Spleen (tissue), 11 donors: ENCODE results near the gene CAMTA2. TPM values are rescaled to one million over a fixed set of nuclear protein-coding genes. Genes with fewer than 3 reads are reported as not detected.

Experiments
- DNase-seq: peaks from one replicate; pipeline ENCODE4 v3.0.0-alpha.2; 2020
- H3K27ac ChIP-seq, 8 donors: fragments of 200-600 bp; sonication (generic) in 7 of 8; 1 replicate in 4 of 8; 2 replicates in 4 of 8; pipeline versions ENCODE4 v1.5.0 to v1.8.0; 2016 to 2021; ENCODE audit warnings: inconsistent platforms in 4 of 8, mild to moderate bottlenecking in 4 of 8, moderate library complexity in 1 of 8
- H3K27me3 ChIP-seq, 7 donors: fragments of 200-600 bp; sonication (generic) in 6 of 7; replicated peaks in 1 of 7; 1 replicate in 4 of 7; 2 replicates in 3 of 7; pipeline versions ENCODE4 v1.5.0 to v1.8.0; 2016 to 2021; ENCODE audit warnings: inconsistent platforms in 3 of 7, mild to moderate bottlenecking in 1 of 7
- H3K36me3 ChIP-seq, 6 donors: fragments of 200-600 bp; sonication (generic) in 5 of 6; 1 replicate in 4 of 6; 2 replicates in 2 of 6; pipeline versions ENCODE4 v1.5.0 to v1.8.0; 2016 to 2021; ENCODE audit warnings: inconsistent platforms in 2 of 6
- H3K4me1 ChIP-seq, 6 donors: fragments of 200-600 bp; sonication (generic) in 5 of 6; 1 replicate in 3 of 6; 2 replicates in 3 of 6; pipeline versions ENCODE4 v1.5.0 to v1.8.0; 2016 to 2021; ENCODE audit warnings: inconsistent platforms in 3 of 6
- H3K4me3 ChIP-seq, 8 donors: fragments of 200-600 bp; sonication (generic) in 7 of 8; 1 replicate in 4 of 8; 2 replicates in 4 of 8; pipeline versions ENCODE4 v1.5.0 to v1.8.0; 2016 to 2021; ENCODE audit warnings: inconsistent platforms in 4 of 8, mild to moderate bottlenecking in 4 of 8, moderate library complexity in 2 of 8
- H3K9me3 ChIP-seq, 8 donors: fragments of 200-600 bp; sonication (generic) in 7 of 8; 1 replicate in 4 of 8; 2 replicates in 4 of 8; pipeline versions ENCODE4 v1.5.0 to v1.8.0; 2016 to 2021; ENCODE audit warnings: inconsistent platforms in 4 of 8
- POLR2A ChIP-seq, 3 donors: fragments of 450-650 bp; IDR thresholded peaks; one replicate each; pipeline ENCODE4 v1.5.1; 2017; ENCODE audit warnings: antibody characterized with exemption in 3 of 3, mild to moderate bottlenecking in 1 of 3
- POLR2AphosphoS5 ChIP-seq, 3 donors: sonication (generic); formaldehyde crosslinking; IDR thresholded peaks; one replicate each; pipeline ENCODE4 v1.5.1; 2017; ENCODE audit warnings: antibody characterized with exemption in 3 of 3
- WGBS, 5 donors: extraction: QIAGEN DNeasy Blood & Tissue Kit in 3 of 5; methylation state at CpG; one replicate each; pipeline versions ENCODE4 v1.1.5 to v1.1.7; 2013 to 2018; 5-methylcytosine and 5-hydroxymethylcytosine counted together
- intact Hi-C: fragments of 100-400 bp; cut with DNase I; formaldehyde crosslinking; loops from one replicate; pipeline ENCODE4 v1.15.0; 2023; ENCODE audit warnings: low total_unique reads
- polyA plus RNA-seq, 3 donors: library from polyadenylated mRNA; stranded (reverse); fragments of 200-250 nt; gene quantifications; one replicate each; pipeline ENCODE4 v1.2.1, GENCODE V29; 2013
- total RNA-seq, 7 donors: library from RNA; depleted of rRNA in 3 of 7; stranded (reverse); fragments of >200 nt in 3 of 7; fragmentation: NEBNext Ultra II Directional in 4 of 7; extraction: Animal tissue kit (Norgen Biotek cat#: 25700) in 4 of 7; gene quantifications; one replicate each; pipeline versions ENCODE4 v1.1.0 to v1.2.1, GENCODE V29; 2016 to 2021
- TF ChIP-seq, protein P1 (sequence below), 11 experiments: fragments of 200-600 bp in 7 of 11; fragments of 450-650 bp in 4 of 11; sonication (generic) in 4 of 11; IDR thresholded peaks in 8 of 11; conservative IDR thresholded peaks in 3 of 11; 1 replicate in 7 of 11; 2 replicates in 4 of 11; pipeline versions ENCODE4 v1.4.0 to v1.8.0; 2016 to 2021; ENCODE audit warnings: antibody characterized with exemption in 11 of 11, inconsistent platforms in 4 of 11, mild to moderate bottlenecking in 1 of 11
- donor health status: healthy with polysubstance abuse.
- donor health status: DM: no; HTN: no; CAD: no; lungs with moderate emphysema.
- donor health status: DM: no; HTN: no; CAD: no.
- donor health status: Bipolar disorder and iron deficiency.
- donor health status: healthy.
- donor health status: DM: no; HTN: no; CAD: no.
- donor health status: DM: yes; HTN: yes; CAD: no.

Gene CAMTA2
- total and polyA plus RNA-seq, 10 donors, result 21.3 to 79.8 (median 50.5) TPM

DNA sequence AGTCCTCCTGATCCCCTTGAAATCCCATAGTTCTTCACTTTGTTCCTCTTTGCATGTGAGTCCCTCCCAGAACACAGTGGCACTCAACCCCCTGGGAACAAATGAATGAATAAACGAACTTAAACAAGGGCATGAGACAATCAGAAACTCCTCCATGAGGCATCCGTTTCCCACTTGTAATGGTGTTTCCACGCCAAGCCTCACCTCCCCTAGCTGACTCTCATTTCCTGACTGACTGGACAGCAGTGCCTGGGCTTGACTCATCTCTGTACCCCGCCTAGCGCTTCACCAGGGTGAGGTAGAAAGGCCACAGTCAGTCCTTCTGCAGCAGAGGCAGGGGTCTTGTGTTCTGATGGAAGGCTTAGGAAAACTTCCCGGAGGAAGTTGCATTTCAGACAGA is 24.5 kb upstream of the CAMTA2 start:
- no peak for DNase-seq
- H3K9me3 ChIP-seq, result no peaks in the 10 kb centered on the region
- peaks cover 0 to 11% (median 6%) of the 10 kb centered on the region in 6 donors for H3K4me1 ChIP-seq
- TF ChIP-seq, protein P1, sequence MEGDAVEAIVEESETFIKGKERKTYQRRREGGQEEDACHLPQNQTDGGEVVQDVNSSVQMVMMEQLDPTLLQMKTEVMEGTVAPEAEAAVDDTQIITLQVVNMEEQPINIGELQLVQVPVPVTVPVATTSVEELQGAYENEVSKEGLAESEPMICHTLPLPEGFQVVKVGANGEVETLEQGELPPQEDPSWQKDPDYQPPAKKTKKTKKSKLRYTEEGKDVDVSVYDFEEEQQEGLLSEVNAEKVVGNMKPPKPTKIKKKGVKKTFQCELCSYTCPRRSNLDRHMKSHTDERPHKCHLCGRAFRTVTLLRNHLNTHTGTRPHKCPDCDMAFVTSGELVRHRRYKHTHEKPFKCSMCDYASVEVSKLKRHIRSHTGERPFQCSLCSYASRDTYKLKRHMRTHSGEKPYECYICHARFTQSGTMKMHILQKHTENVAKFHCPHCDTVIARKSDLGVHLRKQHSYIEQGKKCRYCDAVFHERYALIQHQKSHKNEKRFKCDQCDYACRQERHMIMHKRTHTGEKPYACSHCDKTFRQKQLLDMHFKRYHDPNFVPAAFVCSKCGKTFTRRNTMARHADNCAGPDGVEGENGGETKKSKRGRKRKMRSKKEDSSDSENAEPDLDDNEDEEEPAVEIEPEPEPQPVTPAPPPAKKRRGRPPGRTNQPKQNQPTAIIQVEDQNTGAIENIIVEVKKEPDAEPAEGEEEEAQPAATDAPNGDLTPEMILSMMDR (IDR thresholded peaks at IDR 0.05 in 8 of 11, conservative IDR thresholded peaks at IDR 0.05 in 3 of 11), result no peak
- TF ChIP-seq POLR2A (IDR thresholded peaks at IDR 0.05) (no peak), POLR2AphosphoS5 (IDR thresholded peaks at IDR 0.05) (no peak)
- H3K27ac ChIP-seq, result no peak overlapping the region
- no peak overlapping the region for H3K4me3 ChIP-seq
- intact Hi-C loops, result no loop called here
- no peaks in the 10 kb centered on the region for H3K27me3 ChIP-seq
- 63 to 84% (median 68%) methylated on average over 6 of the region's 6 CpGs for WGBS, 5 donors
- peaks cover 0 to 100% (median 61%) of the 10 kb centered on the region in 6 donors for H3K36me3 ChIP-seq

DNA sequence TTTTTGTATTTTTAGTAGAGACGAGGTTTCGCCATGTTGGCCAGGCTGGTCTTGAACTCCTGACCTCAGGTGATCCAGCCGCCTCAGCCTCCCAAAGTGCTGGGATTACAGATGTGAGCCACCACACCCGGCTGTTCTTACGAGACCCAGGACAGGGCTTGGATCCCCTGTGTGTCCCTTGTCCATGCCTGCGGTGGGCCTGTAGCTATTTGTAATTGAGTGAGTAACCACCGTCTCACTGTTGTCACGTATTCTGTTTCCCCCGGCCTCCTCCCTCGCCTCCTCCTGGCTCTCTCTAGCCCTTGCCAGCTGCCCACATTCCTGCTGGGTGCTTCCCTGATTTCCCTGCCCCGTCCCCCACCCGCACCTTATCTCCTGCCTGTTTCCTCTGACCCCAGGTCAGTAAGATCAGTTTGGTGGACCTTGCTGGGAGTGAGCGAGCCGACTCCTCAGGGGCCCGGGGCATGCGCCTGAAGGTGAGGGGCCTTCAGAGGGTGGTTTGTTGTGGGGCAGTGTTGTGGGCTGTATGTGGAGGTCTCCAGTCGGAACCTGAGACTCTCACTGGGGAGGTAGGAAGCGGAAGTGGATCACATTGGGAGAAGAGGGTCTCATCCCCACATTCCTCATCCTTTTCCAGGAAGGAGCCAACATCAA is 15.9 kb upstream of the CAMTA2 start:
- DNase-seq, result no peak
- Histone ChIP-seq H3K27me3 (no peaks in the 10 kb centered on the region), H3K36me3 (peaks cover 3 to 83% (median 71%) of the 10 kb centered on the region in 6 donors), H3K4me1 (peaks cover 13 to 28% (median 21%) of the 10 kb centered on the region in 6 donors), H3K9me3 (no peaks in the 10 kb centered on the region), H3K27ac (no peak overlapping the region), H3K4me3 (no peak overlapping the region)
- WGBS, 5 donors, result 92 to 96% (median 93%) methylated on average over 18 of the region's 18 CpGs
- intact Hi-C loops, result no loop called here
- TF ChIP-seq POLR2AphosphoS5 (IDR thresholded peaks at IDR 0.05), result no peak
- TF ChIP-seq, protein P1 (IDR thresholded peaks at IDR 0.05 in 8 of 11, conservative IDR thresholded peaks at IDR 0.05 in 3 of 11), result no peak
- no peak for TF ChIP-seq POLR2A (IDR thresholded peaks at IDR 0.05)

DNA sequence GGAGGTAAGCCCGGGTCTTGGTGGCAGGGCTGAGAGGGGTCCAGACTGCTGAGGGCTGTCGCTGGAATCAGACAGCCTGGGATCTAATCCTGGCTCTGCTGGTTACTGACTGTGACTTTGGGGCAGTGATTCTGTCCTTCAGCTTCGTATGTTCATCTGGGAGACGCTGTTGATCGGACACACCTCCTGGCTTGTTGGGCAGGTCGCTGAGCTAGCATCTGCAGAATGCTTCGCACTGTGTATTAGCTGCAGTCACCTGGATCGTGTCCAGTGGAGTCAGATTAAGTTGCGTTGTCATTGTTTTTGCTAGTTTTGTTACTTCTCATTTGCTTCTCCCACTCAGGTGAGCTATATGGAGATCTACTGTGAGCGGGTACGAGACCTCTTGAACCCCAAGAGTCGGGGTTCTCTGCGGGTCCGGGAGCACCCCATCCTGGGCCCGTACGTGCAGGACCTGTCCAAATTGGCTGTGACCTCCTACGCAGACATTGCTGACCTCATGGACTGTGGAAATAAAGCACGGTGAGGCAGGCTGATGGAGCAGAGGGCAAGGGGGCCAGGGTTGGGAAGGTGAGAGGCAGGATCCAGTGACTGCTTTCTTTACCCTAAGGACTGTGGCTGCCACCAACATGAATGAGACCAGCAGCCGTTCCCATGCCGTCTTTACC is 14.8 kb upstream of the CAMTA2 start:
- Histone ChIP-seq H3K9me3 (no peaks in the 10 kb centered on the region), H3K36me3 (peaks cover 3 to 72% (median 60%) of the 10 kb centered on the region in 6 donors), H3K4me1 (peaks cover 13 to 32% (median 23%) of the 10 kb centered on the region in 6 donors), H3K27me3 (no peaks in the 10 kb centered on the region), H3K4me3 (no peak overlapping the region), H3K27ac (no peak overlapping the region)
- no peak for DNase-seq
- intact Hi-C loops, result no loop called here
- WGBS, 5 donors, result 91 to 97% (median 94%) methylated on average over 18 to 20 of the region's 20 CpGs
- TF ChIP-seq POLR2AphosphoS5 (IDR thresholded peaks at IDR 0.05), result no peak
- TF ChIP-seq, protein P1 (IDR thresholded peaks at IDR 0.05 in 8 of 11, conservative IDR thresholded peaks at IDR 0.05 in 3 of 11), result no peak
- no peak for TF ChIP-seq POLR2A (IDR thresholded peaks at IDR 0.05)

DNA sequence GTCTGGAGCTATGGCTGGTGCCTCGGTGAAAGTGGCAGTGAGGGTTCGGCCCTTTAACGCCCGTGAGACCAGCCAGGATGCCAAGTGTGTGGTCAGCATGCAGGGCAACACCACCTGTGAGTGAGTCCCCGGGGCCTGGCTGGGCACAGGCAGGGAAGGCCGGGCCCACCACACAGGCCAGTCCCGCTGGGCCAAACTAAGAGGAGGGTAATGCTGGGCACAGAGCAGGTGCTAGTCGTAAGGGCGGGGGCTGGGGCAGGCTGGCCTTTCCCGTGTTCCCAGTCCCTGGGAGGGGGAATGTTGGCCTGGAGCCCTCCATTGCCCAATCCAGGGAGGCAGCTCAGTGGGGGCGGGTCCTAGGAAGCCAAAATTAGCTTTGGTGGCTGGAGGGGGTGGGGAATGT is 12.8 kb upstream of the CAMTA2 start:
- peaks cover 0 to 52% (median 42%) of the 10 kb centered on the region in 6 donors for H3K36me3 ChIP-seq
- 66 to 85% (median 78%) methylated on average over 6 to 11 of the region's 11 CpGs for WGBS, 5 donors
- no peaks in the 10 kb centered on the region for H3K9me3 ChIP-seq
- no peaks in the 10 kb centered on the region for H3K27me3 ChIP-seq
- H3K4me3 ChIP-seq, result peak overlapping the region in 2 of 8 donors; percentile 97
- no peak for DNase-seq
- intact Hi-C loops, result no loop called here
- H3K4me1 ChIP-seq, result peaks cover 18 to 49% (median 32%) of the 10 kb centered on the region in 6 donors
- TF ChIP-seq, protein P1 (IDR thresholded peaks at IDR 0.05 in 8 of 11, conservative IDR thresholded peaks at IDR 0.05 in 3 of 11), result no peak
- peak in 1 of 3 donors; percentile 11 for TF ChIP-seq POLR2AphosphoS5 (IDR thresholded peaks at IDR 0.05)
- peak overlapping the region in 5 of 8 donors; percentile 89 to 95 (median 91) for H3K27ac ChIP-seq
